Fibroblast of mammary gland (primary cell): ENCODE data around the gene ITPA.

Experiments used
- DNase-seq: peaks from one replicate; pipeline ENCODE4 v3.0.0-alpha.2; 2010; ENCODE audit warnings: low read depth
- H3K4me3 ChIP-seq: 2 replicates; pipeline ENCODE4 v1.5.1; 2011; ENCODE audit warnings: low read depth, mild to moderate bottlenecking, low read length, moderate library complexity; ENCODE audit not compliant: control insufficient read depth
- TF ChIP-seq, protein P1 (sequence below): conservative IDR thresholded peaks from 2 replicates; pipeline ENCODE4 v1.5.1; 2011; ENCODE audit warnings: low read depth, low read length, inconsistent platforms; ENCODE audit not compliant: control insufficient read depth, insufficient read depth

Gene ITPA

DNA sequence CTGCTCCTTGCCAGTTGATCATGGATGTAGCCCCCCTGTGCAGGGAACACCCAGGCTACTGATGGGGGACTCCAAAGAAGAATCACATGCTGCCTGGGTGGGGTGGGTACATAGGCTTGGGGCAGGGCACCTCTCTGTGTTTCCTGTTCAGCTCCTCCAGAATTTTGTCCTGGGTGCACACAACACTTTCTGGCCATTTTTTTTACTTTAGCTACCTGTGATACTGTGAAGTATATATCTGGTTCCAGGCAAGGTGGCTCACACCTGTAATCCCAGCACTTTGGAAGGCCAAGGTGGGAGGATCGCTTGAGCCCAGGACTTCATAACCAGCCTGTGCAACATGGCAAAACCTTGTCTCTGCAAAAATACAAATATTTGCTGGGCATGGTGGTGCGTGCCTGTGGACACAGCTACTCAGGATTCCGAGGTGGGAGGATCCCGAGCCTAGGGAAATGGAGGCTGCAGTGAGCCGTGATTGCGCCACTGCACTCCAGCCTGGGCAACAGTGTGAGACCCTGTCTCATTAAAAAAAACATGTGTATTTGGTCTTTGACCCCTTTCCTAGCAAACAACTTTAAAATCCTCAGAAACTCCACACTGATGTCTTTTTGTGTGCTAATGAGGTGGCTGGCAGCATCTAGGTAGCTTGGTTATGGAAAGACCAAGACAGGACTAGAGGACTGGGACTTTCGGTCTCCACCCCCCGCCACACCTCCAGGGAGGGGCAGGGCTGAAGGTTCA is 15.6 kb downstream of the ITPA start:
- TF ChIP-seq, protein P1, sequence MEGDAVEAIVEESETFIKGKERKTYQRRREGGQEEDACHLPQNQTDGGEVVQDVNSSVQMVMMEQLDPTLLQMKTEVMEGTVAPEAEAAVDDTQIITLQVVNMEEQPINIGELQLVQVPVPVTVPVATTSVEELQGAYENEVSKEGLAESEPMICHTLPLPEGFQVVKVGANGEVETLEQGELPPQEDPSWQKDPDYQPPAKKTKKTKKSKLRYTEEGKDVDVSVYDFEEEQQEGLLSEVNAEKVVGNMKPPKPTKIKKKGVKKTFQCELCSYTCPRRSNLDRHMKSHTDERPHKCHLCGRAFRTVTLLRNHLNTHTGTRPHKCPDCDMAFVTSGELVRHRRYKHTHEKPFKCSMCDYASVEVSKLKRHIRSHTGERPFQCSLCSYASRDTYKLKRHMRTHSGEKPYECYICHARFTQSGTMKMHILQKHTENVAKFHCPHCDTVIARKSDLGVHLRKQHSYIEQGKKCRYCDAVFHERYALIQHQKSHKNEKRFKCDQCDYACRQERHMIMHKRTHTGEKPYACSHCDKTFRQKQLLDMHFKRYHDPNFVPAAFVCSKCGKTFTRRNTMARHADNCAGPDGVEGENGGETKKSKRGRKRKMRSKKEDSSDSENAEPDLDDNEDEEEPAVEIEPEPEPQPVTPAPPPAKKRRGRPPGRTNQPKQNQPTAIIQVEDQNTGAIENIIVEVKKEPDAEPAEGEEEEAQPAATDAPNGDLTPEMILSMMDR: no peak
- no peak overlapping the region for H3K4me3 ChIP-seq
- no peak for DNase-seq

DNA sequence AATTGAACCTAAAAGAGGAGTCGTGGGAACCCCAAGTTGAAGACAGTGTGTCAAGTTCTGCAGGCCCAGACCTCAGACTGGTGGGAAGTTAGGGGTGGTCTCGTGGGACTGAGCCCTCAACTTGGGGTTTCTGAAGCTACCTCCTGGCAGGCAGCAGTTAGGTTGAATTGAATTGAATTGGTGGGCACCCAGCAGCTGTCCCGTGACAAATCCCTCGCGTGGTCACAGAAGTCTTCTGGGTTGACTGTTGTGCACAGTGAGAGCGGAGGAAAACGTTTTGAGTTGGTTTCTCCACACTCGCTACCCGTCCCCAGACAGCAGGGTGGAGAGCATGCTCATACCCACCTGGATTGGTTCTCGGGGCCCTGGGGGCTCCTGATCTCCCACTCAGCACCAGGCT is 16.8 kb downstream of the ITPA start:
- no peak overlapping the region for H3K4me3 ChIP-seq
- TF ChIP-seq, protein P1: no peak
- DNase-seq: no peak

GRCh38 chr20:3226864-3227263 is 17.6 kb downstream of the ITPA start:
- no peak for DNase-seq
- TF ChIP-seq, protein P1: no peak
- no peak overlapping the region for H3K4me3 ChIP-seq

DNA sequence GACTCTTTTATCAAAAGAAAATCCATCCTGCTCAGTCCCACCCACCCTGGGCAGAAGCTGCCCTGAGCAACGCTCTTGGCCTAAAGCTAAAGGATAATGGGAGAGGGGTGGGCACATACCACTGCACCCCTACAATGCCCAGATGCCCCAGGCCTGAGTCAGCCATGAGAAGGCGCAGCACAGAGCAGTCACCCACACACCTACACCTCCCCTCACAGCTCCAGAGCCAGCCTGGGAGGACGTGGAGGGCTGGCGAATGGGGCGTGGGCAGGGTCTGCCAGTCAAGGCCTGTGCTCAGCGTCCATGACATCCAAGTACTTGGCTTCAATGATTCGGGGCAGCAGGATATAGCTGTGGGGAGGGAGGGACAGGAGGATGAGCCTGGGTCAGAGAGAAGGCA is 18.2 kb downstream of the ITPA start:
- DNase-seq: no peak
- TF ChIP-seq, protein P1: no peak
- H3K4me3 ChIP-seq: no peak overlapping the region

DNA sequence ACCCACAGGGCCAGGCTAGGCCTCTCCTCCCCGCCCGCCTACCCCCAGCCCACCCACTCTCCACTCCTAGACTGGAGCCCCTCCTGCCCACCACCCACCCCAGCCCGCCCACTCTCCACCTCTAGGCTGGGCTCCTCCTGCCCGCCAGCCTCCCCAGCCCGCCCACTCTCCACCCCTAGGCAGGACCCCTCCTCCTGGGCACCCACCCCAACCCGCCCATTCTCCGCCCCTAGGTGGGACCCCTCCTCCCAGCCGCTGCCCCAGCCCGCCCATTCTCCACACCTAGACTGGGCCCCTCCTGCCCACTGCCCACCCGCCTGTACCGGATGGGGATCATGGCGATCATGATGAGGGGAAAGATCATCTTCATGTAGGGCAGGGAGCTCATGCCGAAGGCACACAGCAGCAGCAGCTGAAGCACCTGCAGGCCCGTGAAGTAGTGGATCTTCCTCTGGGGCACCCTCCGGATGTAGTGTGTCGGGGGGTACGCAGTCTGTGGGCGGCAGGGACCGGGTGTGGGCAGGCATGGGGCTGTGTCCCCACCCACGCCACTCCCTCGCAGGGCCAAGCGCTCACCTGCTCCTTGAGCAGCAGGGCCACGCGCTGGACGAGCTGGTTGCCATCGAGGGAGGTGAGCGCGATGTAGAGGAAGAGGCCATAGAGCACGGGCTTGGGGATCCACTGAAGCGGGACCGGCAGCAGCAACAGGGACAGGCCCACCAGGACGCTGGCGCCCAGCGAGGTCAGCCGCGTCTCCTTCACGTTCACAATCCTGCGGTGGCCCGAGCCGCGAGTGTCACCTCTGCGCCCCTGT is 18.8 kb downstream of the ITPA start:
- no peak for DNase-seq
- H3K4me3 ChIP-seq: no peak overlapping the region
- TF ChIP-seq, protein P1: no peak

GRCh38 chr20:3228750-3229032 is 19.4 kb downstream of the ITPA start:
- TF ChIP-seq, protein P1: no peak
- no peak for DNase-seq

More at GRCh38 chr20:3228750-3229032, 19.4 kb downstream of the ITPA start:
- no peak overlapping the region for H3K4me3 ChIP-seq
